HG03457 (cell line): Measurements from ENCODE around the gene KERA.

Experiments used
- ATAC-seq: cut with Tn5 transposase; IDR thresholded peaks from one replicate; pipeline ENCODE4 v1.9.1; 2021; ENCODE audit warnings: moderate number of reproducible peaks; ENCODE audit not compliant: unreplicated experiment

Gene KERA

DNA sequence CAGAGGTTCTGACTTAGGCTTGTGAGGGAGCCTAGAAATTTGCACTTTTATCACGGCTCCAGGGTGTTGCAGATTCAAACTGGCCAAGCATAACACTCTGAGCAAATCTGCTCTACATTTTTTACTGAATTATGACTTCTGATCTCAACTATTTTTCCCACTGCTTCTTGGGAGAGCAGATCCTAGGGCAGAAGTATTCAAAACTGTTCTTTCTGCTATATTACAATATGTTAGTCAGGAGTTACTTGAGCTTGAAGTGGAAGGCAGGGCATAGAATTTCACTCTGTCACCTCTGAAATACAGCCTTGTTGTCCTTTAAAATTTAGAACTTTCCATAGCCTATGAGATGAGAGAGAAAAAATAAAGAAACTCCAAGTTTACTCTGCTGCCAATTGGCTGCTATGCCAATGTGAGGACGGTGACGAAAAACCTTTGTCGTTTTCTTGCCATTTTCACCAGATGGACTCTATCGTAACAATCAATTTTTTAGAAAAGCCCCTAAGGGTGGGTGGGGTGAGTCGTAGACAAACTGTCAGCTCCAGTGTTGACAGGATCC, 16.4 kb upstream of the KERA start:
- ATAC-seq = no peak

DNA sequence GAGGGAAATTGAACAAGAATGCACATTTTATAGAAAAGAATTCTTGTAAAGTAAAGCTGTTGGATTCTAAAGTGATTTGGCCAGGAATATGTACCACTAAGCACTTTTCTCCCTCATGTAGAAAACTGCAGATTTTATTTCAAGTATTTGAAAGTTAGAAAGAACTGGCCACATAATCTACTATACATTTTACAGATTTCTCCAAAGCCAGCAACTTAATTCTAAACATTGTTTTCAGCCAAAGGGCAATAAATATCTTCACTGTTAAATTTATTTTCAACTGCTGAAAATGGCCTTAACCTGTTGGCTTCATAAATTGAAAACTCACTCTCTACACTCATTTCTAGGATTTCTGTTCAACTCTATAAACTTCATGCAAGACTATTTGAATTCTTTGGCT, 15.6 kb upstream of the KERA start:
- no peak for ATAC-seq

DNA sequence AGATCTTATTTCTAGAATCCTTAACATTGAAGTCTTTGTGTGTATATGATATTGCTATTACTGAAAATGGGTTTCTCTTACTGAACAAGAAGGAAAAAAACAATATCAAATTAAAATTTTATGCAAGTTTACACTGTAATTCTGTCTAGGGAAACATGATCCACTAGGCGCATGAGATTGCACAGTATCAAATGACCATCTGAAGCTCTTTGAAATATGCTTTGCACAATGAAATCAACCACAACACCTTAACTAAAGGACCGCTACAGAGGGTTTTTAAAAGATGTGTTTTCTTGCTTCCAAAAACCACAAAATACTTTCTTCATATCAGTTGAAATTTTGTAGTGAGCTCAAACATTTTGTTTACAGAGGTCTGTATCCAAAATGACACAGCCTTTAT, 15.1 kb upstream of the KERA start:
- no peak for ATAC-seq

DNA sequence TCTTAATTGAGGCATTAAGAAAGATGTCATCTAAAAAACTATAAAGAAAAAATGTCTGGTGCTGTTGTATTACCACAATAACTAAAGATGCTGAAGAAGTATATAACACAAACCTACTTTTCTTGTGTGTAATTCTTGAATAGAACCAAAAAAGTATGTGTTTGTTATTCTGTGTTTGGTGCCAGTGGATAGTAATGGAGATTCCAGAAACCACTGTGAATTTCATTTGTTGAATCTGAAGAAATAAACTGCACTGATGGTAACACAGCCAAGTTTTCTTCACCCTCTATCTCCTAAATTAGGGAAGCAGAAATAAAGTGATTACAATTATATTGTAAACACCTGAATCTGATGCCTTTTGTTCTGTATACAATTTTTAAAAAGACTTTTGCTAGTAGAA, 13.1 kb upstream of the KERA start:
- no peak for ATAC-seq

DNA sequence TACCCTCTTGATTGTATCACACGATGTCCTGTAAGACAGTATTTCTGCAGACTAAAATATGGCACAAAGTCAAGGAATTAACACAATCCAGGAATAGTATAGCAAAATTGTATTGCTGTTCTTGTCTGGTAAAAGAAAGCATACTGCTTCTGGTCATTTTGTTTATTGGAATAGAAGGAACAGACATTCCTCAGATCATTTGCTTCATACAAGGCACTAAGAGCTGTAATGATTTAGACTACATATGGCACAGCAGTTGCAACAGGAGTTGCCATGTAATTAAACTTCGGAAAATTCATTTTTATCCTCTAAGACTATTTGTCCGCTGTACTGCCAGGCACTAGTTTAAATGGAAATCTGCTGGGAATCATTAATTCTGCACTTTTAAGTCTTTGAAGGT, 7.6 kb upstream of the KERA start:
- no peak for ATAC-seq

DNA sequence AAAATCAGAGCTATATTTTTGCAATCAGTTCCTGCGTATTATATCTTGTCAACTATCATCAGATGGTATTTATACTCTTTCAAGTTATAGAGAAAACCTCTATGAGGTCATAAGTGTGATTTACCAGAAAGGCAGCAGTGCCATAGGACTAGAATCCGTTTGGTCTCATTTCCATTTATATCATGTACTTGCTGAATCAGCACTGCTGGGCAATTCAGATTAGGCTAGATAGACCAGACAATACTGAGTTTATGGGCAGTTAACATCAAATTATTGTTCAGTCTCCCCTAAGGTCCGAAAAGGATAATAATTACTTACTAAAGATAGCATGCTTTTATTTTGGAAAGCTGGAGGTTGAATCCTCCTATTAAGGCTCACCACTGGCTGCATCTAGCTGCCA, 6.8 kb upstream of the KERA start:
- no peak for ATAC-seq

DNA sequence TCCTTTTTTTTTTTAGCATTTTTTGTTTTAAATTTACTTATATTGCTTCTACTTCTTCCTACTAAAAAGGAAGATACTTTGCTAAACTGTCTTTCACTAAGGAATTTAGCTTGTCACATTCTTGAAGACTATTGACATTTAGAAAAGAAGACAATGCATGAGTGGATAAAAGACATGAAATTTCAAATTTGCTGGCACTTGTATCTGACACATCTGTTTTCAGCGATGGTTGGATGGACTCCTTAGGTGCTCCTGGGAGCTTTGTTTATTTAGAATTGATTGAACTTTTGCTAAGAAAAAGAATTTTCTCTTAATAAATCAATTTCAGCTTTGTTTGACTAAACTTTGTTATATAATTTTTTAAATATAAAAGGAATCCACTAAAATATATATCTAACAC, 3.3 kb upstream of the KERA start:
- no peak for ATAC-seq

DNA sequence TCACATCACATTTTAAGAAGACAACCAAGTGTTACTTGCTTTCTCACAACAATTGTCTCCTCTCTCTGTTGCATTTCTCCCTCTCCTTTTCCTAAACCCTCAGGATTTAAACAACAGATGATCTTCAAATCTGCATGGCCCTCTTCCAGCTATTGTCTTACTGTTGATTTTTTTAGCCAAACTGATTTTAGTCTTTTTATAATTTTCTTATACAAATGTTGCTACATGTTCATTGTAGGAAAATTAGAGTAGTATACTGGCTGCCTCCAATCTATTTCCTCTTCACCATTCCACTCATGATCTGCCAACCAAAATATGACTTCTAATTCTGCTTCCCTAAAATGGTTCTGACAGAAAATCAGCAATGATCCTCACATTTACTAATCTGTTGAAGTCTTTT, 1.4 kb upstream of the KERA start:
- ATAC-seq = no peak

DNA sequence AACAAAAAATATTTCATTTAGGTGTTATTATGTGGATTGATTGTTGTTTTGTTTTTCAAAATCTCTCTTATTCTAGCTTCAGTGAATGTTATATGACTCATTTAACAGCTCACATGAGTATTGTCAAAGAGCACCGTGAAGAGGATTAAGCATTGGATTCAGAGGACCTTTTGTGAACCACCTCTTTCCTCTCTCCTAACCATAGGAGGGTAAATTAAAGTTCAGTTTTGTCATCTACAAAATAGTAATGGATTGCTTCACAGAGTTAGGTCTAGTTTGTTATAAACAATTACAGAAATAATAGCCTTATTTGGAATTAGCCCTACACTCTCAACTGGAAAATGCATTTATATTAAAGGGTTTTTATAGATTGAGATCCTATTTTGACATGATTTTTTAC, 962 bp upstream of the KERA start:
- no peak for ATAC-seq

DNA sequence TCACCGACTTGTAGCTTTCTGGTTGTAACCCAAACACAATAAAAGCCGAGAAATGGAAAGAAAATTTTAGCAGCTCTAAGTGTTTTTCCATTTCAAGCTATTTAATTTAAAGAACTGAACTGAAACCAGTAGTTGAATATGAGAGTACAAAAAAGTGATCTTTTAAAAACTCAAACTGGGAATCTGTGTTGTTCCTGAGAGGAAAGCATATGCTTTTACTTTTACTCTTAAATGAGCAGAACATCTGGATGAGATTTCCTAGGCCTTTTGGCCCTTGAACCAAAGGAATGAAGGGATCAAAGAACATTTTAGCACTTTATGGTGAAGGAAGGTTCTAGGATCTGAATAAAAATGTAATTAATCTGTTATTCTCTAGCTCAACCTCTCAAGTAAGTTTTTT, 1.3 kb downstream of the KERA start:
- ATAC-seq = no peak

DNA sequence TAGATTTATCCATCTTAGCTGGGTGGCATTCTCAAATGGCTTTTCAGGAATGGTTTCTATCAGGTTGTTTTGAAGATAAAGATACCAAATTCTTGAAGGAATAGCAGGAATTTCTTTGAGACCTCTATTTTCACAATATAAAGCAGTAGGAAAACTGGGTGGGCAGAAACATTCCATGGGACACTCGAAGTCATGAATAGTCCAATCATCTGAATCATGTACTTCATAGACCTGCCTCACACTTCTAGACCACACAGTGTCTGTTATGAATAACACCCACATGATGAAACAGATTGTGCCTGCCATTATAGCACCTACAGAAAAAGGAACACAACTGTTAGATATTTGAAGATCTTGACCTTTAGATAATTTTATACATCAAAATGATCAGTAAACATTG, 1.8 kb downstream of the KERA start:
- ATAC-seq = no peak

DNA sequence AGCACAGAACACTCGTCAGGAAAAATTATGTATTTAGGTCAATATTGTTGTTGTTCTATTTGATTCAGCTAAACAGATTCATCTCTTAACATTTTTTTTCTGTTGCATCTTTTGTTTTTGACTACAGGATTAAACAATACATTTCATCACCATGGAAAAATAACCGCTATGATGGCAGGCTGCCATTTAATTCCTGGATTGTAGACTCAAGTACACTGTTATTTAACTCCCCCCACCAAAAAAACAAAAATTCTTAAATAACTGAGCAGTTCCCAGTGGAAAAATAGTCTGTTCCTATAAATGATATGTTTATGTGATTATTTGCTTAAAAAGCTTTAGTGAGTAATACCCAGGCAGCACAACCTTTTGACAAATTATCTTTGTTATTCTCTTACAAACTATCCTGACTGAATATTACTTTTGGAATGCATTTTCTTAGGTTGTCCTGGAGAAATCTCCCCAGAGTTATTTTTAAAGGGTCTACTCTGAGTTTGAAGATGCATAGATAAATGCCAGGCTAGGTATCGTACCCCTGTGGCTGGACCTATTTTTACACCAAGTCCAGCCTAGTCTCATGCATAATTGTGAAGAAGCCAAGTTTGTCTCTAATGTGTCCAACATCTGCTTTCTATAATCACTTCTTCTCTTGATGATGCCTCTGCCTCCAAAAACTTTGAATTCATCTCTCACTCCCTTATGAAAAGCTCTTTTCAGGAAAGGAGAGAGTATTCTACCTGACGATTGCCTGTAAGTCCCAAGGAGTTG, 3.7 kb downstream of the KERA start:
- ATAC-seq = no peak

DNA sequence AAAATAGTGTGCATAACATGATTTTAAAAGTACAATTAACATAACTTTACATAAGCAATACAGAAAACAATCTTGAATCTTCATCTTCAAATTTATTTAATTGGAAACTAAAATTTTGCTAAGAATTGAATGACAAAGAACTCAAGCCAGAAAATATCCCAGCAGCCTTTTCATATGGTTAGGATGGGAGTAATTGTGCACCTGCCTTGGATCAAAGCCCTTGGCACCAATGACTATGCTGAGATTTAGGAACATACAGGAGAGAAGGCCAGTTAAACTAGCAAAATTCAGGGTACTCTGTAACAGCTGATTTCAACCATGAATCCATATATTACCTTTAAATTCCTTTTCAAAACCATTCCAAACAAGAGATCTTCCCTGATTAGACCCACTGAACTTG, 5.8 kb downstream of the KERA start:
- ATAC-seq = no peak

DNA sequence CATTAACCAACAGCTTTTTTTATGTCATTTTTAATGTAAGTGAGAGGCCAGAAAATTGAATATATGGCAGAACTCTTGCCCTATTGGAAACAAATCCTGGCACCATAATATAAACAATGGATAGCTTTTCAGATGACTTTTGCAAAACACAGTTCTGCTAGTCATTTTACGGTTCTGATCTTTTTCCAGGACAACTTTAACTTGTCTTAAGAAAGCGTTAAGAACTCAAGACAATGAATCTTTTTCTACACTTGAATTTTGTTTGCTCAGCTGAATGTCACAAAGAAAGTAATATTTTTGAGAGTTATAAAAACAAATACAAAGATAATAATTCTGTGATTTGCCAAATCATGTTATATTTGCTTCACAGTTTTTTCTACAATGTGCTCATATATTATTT, 13.2 kb downstream of the KERA start:
- ATAC-seq = no peak

DNA sequence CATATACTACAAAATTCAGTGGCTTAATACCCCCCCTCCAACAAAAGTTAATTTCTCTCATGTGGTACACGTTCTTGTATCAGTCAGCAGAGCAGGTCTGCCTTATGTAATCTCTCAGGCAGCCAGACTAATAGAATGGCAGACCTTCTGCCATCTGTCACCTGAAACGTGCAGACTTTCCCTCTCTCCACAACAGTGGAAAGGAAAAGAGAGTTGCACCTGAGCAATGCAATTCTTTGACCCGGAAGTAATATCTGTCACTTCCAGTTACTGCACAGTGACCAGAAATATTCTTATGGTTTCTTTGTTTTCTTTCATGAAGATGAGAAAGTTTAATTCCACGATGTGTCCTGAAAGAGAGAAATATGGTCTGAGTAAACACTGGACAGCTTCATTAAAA, 14.4 kb downstream of the KERA start:
- ATAC-seq = no peak

DNA sequence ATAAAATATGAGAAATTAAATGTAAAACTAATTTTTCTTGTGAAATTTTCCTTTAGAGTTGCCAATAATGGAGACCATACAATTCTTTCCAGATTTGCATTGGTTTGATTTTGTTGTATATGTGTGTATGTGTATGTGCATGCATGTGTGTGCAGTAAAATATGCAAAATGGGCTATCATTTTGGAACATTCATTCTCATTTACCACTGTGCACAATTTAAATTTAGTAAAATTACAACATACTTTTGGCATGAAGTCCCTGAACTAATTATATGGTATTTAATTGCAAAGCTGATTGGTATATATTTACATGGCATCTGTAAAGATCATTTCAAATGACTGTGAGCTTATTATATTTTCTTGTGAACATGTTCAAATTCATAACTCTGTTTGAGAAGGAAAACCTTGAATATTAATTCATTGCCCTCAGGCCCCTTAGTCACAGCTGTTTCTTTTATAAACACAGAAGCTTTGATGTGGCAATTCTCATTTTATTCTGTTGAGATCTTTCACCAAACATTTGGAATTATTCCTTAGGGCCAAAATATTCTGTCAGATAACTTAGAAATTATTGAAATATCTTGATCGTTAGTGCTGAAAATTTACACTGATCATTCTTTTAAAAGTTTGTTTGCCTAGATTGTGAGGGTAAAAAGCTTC, 17.6 kb downstream of the KERA start:
- no peak for ATAC-seq

DNA sequence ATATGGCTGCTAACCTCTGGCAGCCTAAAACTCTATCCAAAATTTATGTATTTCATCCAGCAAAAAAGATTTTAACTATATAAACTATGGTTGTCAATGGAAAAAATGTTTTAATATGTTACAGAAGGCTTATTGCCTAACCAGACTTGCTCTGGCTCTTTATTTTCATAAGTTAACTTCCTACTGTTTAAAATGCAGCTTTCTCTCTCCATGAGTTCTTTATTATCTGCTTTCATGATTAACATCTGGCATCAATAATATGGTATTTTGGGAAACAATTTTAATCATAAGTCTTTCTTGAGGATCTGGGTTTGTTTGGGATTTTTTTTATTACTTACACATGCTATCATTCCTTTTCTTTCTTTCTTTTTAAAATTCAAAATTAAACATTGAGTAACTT, 20.5 kb downstream of the KERA start:
- ATAC-seq = no peak

DNA sequence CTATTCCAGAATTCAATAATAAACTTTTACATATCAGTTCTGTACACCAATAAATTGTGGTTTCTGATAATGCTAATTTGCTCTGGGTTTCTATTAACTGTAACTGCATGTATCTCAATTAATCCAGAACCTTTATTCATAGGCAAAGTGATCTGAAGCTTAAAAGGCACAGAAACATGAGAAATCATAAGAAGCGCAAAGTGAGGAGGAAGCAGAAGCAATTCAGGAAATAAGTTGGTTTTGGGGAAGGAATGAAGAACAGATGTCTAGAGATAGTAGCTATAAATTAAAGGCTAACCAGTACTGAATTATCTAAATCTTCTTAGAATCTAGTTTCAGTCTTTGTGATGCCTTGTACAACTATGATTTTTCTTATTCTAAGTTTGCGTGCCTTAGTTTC, 24.6 kb downstream of the KERA start:
- no peak for ATAC-seq

DNA sequence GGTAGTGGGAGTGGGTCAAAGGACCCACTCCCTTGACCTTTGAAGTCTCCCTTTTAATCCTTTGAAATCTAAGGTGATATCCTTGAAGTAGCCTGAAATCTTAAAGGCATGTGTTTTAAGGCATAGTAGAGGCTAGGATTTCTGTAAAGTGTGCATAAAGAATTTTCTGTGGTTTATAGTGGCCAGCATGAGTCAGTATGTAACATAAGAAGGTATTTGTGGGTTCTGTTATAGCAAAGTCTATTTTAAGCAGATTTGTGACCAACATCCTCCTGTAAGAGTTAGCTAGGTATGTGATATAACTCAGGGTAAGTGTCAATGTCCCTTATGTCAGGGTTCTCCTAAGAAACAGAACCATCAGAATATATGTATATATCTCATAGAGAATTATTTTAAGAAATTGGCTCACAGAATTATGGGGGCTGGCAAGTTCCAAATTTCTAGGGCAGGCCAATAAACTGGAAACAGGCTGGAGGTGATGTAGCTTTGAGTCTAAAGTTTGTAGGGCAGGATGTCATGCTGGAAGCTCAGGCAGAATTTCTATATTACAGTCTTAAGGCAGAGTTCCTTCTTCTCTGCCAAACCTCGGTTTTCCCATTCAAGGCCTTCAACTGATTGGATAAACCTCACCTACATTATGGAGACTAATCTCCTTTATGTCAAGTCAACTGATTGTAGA, 34.4 kb downstream of the KERA start:
- ATAC-seq = peak; percentile 57

DNA sequence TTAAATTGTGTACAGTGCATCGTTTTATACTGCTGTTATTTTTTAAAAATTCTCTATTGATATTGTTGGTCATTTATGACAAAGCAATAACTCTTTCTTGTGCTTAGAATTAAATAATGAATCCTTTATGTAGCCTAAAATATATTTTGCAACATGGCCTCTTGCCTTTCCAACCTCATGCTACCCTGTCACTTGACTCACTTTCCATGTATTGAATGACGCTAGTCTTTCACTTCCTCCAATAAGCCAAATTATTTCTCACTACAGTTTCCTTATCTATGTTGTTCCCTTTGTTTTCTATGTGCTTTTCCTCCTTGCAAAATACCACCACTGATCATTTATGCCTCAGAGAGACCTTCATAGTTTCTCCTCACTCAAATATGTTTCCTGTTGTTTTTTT, 36.7 kb downstream of the KERA start:
- ATAC-seq = no peak

DNA sequence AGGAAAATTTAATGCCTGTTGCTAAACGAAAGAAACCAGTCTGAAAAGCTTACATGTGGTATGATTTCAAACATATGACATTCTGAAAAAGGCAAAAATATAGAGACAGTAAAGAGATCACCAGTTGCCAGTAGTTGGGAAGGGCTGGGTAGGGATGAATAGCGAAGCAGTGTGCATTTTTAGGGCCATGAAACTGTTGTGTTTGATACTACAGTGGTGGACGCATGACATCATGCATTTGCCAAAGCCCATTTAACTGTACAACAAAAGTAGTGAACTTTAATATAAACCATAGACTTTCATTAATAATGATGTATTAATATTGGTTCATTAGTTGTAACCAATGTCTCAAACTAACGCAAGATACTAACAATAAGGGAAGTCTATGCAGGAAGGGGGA, 38.4 kb downstream of the KERA start:
- no peak for ATAC-seq
